NCI-H128 (cell line): Measurements from ENCODE around the gene RPUSD4.
"Not testable (repeated sequence)": the region's sequence is repeated elsewhere in the genome, so short reads cannot be mapped to it uniquely, and the experiment has no call there.

Source experiments
- DNase-seq: peaks from one replicate; lab custom pipeline; 2025; ENCODE audit not compliant: unreplicated experiment; lab: John Stamatoyannopoulos, UW

The RPUSD4 gene, protein sequence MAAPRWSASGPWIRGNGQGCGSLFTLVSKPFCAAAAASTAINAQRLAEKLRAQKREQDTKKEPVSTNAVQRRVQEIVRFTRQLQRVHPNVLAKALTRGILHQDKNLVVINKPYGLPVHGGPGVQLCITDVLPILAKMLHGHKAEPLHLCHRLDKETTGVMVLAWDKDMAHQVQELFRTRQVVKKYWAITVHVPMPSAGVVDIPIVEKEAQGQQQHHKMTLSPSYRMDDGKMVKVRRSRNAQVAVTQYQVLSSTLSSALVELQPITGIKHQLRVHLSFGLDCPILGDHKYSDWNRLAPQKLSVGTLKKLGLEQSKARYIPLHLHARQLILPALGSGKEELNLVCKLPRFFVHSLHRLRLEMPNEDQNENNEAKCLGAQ

DNA sequence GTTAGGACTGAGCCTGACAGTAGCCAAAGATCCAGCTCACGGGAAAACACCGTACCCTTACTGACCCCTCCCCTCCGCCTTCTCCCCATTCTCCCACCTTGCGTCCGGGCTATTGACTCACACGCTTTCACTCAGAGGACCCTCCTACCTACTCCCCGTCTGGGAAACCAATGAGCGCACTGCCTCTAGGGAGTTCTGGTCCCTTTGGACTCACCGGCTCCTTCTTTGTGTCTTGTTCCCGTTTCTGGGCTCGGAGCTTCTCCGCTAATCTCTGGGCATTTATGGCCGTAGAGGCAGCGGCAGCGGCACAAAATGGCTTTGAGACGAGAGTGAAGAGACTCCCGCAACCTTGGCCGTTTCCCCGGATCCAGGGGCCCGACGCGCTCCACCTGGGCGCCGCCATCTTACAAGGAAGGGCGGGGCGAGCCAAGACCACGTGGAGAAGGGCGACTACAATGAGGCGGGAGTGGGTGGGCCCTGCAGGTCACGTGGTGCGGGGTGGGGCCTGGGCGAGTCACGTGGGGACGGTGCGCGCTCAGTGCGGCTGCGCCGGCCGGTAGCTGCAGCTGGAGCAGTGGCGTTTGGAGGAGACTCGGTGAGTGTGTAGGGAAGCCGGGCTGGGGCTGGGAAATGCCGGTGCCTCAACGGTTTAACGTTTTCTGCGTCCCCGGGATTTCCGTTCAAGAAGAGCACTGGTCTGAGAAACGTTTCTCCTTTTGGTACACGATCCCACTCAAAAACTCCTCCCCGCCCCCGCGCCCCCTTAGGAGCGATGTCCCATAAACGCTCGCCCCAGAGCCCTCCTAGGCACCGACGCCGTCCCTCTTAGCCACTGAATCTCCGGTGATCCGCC is at the start of gene RPUSD4, which contains the start of gene FAM118B:
RPUSD4 (minus strand) TSS at position 415 of the 853 bp plus-strand sequence; CDS start at position 403, 12 bp downstream.
FAM118B (plus strand) TSS at position 547 of the 853 bp plus-strand sequence. CDS start 23,220 bp downstream, outside the sequence.
- DNase-seq = peak; percentile 83

DNA sequence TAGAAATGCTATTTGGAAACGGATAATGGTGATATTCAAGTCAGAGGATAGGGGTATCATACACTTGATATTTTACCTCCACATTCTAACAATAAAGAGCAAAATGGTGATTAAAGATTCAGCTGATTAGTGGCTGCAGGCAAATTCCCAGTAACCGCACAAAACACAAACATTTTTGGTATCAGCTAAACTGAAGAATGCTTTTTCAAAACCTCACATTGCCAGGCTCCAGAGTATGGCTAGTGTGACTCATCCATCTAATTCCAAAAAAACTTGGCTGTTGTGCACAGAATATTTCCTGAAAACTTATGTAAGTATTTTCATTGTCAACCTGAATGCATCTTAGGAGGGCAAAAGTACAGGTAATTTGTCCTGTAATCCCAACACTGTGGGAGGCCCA is 46.3 kb upstream of the RPUSD4 start:
- no peak for DNase-seq

DNA sequence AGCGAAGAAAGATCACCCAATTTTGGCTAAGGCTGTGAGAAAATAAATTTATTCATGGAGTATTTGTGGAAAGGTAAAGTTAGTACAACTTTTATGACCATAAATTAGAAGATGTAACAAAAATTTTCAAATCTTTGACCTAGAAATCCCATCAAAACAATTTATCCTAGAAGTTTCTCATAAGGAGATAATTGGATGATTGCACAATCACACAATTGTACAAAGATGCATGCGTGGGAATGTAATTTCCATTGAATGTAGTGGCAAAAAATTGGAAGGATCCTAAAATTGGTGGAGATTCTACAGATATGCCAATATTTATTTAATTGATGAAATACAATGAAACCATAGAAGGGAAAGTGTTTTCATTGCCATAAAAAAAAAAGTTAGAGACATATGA is 45.7 kb upstream of the RPUSD4 start:
- DNase-seq = no peak

DNA sequence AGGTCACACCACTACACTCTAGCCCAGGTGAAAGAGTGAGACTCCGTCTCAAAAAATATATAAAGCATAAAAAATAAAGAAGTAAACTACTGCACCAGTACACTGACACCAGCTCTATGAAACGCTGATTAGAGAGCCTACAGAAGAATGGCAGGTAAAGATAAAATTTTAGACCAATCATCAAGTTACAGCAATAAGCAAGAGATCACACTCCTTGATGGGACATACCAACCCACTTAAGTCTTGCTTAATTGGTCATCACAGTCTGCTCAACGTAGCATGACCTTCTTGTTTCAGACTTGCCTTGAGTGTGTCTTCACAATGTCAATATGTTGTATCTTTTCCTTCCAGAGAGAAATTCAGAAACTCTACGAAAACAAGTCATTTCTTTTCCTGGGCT is 44.8 kb upstream of the RPUSD4 start:
- DNase-seq = no peak

DNA sequence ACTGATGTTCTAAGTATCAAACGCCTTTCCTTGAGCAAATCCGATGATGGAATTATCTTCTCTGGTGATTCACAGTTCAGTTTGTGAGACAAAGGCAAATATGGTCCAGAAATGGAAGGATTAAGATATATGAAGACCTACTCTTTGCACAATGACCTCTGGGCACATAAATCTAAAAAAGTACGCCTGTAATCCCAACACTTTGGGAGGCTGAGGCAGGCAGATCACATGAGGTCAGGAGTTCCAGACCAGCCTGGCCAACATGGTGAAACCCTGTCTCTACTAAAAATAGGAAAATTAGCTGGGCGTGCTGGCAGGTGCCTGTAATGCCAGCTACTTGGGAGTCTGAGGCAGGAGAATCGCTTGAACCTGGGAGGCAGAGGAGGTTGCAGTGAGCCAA is 44.1 kb upstream of the RPUSD4 start:
- DNase-seq = not testable (repeated sequence)

DNA sequence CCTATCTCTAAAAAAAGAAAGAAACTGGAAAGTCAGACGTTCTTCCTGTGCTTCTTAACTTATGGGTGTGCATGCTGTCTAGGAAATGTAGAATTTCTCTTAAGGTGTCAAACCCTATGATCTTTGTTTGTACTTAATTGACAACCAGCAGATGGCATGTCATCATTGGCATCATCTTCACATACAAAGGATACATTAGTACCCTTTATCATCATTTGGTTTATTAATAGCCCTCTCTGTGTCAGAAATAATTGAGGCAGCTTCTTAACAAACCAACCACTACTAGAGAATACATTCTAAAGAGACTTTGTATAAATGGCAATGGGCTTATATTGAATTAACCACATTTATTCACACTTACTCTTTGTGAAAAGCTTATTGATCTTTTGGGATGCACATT is 43.4 kb upstream of the RPUSD4 start:
- no peak for DNase-seq

DNA sequence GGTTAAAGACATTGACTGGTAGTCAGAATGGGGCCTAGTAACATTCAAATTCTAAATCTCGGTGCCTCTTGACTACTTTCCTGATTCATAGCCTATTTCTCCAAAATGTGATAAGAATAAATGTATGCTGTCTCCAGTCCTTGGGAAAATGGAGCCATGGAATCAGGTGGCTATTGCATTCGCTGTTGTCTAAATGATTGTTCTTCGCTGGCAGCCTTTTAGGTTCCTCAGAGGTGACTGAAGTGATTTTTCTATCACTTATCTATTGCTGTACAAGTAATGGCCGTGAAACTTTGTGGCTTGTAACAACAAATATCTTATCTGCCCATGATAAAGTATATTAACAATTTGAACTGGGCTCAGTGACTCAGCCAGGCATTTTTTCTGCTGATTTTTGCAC is 41.8 kb upstream of the RPUSD4 start:
- no peak for DNase-seq

DNA sequence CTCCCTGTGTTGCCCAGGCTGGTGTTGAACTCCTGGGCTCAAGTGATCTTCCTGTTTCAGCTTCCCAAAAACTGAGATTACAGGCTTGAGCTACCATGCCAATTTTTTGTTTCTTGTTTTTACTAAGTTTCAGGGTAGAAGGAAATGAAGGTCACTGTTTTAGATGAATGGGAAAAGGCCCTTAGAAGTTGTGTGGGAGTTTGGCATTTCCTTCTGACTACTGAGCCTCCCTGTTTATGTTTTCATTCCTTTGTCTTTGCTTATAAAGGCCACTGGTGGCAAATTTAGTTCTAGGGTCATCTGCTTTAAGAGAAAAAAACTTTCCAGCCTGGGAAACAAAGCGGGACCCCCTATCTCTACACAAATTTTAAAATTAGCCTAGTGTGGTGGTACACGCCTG is 35.2 kb upstream of the RPUSD4 start:
- DNase-seq = no peak

DNA sequence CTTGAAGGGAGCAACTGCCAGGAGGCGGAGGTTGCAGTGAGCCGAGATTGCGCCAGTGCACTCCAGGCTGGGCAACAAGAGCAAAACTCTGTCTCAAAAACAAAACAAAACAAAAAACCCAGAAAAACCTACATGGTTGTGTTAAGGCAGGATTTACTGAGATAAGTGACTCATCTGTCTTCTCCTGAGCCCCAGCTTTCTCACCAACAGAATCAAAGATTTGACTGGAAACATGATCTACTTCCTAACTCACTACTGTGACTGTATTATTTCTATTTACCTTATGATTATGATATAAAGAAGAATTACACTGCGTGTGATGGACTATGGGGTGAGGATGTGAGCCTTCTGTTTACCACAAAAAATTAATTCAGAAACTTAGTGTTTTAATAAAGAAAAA is 21.9 kb upstream of the RPUSD4 start:
- DNase-seq = no peak

DNA sequence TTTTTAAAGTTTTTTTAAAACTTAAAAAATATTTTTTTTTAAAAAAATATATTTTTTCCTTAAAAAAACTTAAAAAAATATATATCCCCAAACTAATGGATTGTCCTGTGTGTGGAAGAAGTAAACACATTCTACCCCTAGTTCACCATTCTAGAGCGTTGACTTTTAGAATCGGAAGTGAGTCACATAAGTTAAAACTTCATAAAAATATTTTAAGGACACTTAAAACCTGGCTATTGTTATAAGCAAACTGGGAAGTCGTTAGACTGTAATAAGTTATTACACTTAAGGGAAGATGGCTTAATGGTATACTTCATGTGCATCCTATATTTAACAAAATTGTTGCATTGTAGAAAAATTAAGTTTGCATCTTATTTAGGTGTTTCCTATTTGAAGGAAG is 21.2 kb upstream of the RPUSD4 start:
- no peak for DNase-seq

DNA sequence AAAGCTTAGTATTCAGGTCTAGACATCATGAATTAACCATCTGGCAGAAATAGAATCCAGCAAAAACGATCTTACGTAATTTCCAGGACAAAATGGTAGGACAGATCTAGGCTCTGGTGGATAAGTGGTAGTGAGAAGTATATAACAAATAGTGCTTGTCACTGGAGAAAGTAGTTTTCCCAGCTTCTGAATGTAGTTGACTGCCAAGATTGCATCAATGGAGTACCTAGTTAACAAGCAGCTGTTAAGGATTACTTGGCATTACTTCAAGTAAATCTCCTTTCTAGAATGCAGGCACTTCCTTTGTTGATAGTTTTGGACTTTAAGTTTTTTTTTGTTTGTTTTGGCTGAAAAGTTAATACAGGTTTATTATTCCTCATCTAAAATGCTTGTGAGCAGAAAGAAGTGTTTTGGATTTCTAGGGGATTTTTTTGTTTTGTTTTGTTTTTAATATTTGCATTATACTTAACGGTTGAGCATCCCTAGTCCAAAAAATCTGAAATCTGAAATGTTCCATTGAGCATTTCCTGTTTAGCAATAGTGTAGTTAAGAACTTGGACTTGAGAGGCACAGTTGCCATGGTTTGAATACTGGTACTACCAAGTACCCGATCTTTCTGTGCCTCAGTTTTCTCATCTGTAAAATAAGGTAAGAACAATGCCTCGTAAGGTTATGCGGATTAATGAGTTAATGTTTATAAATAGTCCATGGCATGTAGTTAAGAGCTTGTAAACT is 20.4 kb upstream of the RPUSD4 start:
- no peak for DNase-seq

DNA sequence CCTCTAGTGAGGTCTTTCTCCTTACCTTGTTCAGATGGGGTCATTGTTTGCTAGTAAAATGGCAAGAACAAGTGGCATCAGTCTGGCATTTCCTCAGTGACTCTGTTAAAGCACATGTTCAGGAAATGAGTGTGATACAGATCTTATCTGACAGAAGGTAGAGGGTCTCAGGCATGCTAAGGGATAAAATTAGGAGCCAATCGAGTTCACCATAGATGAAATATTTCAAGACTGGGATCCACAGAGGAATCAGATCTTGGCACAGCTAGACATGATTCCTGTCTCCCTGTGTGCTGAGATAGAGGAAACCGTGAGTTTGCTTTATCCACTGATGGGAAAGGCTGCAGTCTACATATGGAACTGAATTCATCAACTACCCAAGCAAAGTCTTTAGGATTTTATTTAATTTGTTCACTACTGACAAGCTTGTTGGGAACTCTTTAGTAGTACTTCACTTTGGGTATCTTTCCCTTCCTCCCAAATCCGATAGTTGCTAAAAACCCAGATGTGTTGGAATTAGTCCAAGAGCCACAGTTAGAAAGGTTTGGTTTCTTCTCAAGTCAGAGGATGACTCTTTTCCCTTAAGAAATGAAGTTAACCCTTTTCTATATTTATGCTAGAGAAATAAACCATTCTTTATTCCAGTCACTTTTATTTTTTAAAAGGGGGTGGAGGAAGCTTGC is 18.5 kb upstream of the RPUSD4 start:
- no peak for DNase-seq

DNA sequence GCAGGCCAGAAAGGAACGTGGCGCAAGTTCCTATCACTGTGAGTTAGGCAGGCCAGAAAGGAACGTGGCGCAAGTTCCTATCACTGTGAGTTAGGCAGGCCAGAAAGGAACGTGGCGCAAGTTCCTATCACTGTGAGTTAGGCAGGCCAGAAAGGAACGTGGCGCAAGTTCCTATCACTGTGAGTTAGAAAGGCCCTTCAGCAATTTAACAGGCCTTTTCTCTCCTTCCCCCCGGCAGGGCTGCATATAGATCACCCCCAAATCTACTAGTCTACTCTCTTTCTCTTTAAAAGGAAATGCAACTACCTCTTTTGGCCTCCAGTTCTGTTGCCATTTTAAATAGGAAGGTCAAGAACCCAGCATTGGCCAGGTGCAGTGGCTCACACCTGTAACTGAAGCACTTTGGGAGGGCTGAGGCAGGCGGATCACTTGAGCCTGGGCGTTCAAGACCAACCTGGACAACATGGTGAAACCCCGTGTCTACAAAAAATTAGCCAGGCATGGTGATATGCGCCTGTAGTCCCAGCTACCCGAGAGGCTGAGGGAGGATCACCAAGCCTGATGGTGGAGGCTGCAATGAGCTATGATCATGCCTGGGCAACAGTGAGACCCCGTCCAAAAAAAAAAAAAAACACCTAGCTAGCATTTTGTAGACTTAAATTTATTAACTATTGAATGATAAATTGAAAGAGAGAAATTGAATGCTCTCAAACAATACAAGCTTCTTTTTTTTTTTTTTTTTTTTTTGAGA is 15.1 kb upstream of the RPUSD4 start:
- no peak for DNase-seq

DNA sequence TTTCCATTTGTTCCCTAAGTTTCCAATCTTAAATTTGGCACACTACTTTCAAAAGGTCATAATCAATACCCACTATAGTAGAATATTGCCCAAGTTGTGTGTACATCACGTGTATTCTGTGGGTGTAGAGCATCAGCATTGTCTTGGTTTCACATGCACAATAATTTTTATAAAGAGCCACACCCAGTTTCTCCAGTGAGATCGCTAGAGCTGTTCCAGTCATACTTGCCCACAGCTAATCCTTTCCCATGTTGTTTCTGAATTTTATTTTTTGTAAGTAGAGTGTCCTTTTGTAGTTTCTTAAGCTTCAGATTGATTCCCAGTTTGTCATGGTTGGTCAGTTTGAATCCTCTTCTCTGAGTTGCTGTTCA is 13.8 kb upstream of the RPUSD4 start:
- no peak for DNase-seq

DNA sequence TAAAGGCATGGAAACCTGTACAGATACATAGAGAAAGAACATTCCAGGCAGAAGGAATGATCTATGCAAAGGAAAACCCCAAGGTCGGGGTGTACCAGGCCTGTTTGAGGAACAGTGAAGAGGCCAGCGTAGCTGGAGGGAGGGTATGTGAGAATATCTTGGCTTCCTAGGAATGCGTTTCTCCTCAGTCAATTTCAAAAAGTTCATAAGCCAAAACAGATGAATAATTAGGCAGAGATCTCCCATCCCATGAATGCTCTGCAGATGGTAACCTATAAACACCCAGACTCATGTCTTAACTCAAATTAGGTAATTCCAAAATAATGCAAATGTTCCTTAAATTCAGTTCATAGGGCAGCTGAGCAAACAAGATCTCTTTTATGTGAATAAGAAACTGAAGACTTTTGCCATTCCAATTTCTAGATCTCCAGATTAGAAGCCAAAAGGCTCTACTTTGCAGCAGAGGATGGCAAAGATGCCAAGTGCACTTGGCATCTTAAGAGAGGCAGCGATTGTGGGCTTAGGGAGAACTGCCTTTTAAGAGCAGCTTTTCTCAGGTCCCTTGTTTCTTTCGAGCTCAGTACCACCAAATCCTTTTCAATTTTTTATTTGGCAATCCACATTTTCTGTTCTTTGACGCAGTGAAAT is 13.3 kb upstream of the RPUSD4 start:
- no peak for DNase-seq

DNA sequence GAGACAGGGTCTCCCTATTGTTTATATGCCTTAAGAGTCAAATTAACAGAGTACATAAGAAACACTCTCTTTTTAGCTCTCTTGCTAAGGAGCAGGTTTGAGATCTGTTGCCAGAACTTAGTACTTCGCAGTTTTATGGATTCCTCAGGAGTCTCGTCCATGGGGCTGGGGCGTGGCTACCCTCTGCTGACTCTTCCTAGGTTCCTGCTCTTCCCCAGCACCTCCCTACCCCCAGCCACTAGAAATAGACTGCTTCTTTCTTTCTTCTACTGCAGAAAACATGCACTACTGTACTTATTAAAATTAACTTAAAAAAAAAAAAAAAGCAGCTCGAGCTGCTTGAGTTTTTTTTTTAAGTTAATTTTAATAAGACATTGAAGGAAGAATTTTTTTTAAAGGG is 8.1 kb upstream of the RPUSD4 start:
- no peak for DNase-seq

DNA sequence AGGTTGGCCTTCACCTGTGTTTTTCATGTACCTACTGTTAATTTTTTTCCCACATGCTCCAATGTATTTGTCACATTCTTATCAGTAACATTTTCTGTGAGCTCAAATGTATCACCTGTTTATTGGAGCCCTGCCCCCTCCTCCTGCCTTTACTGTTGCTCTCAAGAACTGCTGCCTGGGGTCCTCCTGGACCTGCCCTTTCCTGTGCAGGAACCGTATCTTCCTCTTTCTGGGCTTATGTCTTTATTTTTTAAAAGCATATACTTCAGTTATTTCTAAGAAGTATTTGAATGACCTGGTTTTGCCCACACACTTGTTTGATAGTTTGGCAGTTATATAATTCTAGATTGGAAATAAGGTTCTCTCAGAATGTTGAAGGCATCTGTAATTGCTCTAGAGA is 6.0 kb upstream of the RPUSD4 start:
- DNase-seq = no peak

DNA sequence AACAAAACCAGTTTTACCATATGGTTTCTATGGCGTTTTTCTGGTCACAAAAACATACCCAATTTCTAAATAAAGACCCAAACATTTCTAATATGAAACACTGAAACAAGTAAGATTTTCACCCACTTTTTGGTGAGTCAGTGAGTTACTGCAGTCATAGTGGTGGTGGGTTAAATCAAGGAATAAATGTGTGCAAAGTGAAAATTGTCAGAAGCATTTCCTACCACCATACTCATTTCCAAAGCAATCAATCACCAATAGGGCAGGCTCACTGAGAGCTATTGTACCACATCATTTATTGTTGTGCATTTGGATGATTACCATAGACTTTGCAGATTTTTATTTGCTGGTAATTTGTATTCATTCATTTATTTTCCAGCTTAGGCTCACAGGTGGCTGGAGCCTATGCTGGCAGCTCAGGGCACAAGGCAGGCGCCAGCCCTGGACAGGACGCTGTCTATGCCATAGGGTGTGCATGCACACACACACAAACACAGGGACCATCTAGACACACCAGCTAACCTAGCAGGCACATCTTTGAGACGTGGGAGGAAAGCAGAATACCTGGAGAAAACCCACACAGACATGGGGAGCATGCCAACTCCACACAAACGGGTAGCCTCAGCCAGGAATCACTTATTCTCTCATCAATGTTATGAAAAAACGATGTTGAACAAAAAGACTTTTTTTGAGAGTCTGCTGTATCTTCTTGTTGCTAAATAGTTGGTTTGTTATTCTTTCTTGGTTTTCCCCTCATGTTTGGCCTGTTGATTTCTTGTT is 5.3 kb upstream of the RPUSD4 start:
- DNase-seq = no peak

DNA sequence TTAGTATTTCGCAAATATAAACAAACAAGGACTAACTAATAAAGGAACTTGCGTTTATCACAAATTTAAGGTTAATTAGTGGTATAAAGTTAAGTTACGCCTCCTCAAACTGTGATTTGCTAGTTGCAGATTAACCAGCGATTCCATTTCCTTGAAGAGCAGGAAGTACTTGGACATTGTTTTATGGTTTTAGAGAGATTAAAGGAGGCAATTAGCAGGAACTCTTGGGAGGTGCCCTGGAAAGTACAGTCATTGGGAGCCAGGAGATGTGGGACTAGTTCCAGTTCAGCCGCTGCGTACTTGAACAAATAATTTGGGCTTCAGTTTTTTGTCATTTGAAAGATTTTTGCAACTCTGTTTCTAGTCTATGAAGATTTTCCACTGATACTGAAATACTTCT is 3.4 kb upstream of the RPUSD4 start:
- no peak for DNase-seq
